GM12872 (cell line): ENCODE measurements around the gene VKORC1.

Experiments
- TF ChIP-seq, protein P1 (sequence below): IDR thresholded peaks from 3 replicates; pipeline ENCODE4 v1.5.1; 2011; ENCODE audit warnings: low read depth, mild to moderate bottlenecking, low read length, moderate library complexity; ENCODE audit not compliant: insufficient read depth

Gene VKORC1

DNA sequence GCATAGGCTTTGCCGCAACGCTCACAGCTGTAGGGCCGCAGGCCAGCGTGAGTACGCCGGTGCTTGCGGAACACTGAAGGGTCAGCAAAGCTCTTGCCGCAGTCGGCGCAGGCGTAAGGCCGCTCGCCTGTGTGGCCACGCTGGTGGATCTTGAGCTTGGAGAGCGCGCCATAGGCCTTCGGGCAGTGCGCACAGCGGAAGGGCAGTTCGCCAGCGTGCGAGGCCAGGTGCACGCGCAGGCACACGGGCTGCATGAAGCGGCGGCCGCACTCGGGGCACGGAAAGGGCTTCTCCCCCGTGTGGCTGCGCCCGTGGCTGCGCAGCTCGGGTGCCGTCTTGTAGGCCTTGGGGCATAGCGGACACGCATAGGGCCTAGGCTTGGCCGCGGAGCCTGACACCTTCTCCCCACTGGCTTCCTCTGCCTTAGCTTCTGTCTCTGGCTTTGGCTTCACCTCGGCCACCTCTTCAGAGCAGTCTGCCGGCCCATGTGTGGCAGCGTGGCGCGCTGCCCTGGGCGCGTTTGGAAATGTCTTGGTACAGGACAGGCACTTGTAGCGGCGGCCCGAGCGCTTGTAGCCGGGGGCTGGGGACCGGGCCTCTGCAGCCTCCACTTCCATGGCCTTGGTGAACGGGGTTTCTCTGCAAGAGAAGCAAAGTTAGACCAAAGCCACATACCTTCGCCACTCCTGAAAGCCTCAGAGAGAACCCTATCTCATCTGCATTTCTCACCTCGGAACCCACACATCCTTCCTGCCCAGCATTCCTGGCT lies 30.6 kb downstream of the VKORC1 start:
- TF ChIP-seq, protein P1, sequence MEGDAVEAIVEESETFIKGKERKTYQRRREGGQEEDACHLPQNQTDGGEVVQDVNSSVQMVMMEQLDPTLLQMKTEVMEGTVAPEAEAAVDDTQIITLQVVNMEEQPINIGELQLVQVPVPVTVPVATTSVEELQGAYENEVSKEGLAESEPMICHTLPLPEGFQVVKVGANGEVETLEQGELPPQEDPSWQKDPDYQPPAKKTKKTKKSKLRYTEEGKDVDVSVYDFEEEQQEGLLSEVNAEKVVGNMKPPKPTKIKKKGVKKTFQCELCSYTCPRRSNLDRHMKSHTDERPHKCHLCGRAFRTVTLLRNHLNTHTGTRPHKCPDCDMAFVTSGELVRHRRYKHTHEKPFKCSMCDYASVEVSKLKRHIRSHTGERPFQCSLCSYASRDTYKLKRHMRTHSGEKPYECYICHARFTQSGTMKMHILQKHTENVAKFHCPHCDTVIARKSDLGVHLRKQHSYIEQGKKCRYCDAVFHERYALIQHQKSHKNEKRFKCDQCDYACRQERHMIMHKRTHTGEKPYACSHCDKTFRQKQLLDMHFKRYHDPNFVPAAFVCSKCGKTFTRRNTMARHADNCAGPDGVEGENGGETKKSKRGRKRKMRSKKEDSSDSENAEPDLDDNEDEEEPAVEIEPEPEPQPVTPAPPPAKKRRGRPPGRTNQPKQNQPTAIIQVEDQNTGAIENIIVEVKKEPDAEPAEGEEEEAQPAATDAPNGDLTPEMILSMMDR, result no peak

DNA sequence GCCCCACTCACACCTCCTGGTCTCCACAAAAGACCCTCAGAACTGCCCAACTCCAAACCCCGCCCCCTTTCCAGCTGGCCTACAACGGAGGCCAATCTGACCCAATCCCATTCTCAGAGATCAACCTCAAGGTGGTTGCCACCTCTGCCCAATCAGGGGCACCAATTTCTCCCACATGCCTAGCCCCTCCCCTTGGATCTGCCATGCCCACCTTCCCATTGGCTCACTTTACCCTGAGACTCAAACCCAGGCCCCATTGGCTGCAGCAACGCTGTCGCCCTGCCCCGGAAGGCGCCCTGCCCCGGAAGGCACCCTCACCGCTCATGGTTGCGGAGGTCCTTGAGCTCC lies 31.1 kb downstream of the VKORC1 start:
- TF ChIP-seq, protein P1, result no peak

DNA sequence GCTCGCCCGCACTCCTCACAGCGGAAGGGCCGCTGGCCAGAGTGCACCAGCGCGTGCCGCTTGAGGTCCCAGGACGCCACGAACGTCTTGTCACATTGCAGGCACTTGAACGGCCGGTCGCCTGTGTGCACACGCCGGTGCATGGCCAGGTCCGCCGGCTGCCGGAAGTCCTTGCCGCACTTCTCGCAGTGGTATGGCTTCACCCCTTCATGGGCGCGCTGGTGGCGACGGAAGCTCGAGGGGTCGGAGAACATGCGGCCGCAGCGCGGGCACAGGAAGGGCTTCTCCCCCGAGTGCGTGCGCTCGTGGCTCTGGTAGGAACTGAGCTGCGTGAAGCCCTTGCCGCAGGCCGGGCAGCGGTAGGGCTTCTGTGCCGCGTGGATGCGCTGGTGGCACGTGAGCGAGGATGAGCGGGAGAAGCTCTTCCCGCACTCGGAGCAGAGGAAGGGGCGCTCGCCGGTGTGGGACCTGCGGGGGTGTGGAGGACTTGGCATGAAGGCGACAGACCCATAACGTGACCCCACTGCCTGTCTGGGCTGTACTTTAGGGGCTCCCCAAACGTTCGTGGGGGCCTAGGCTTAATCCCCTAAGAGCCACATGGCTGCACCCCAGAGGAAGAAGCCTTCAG lies 32.7 kb downstream of the VKORC1 start:
- TF ChIP-seq, protein P1, result no peak

DNA sequence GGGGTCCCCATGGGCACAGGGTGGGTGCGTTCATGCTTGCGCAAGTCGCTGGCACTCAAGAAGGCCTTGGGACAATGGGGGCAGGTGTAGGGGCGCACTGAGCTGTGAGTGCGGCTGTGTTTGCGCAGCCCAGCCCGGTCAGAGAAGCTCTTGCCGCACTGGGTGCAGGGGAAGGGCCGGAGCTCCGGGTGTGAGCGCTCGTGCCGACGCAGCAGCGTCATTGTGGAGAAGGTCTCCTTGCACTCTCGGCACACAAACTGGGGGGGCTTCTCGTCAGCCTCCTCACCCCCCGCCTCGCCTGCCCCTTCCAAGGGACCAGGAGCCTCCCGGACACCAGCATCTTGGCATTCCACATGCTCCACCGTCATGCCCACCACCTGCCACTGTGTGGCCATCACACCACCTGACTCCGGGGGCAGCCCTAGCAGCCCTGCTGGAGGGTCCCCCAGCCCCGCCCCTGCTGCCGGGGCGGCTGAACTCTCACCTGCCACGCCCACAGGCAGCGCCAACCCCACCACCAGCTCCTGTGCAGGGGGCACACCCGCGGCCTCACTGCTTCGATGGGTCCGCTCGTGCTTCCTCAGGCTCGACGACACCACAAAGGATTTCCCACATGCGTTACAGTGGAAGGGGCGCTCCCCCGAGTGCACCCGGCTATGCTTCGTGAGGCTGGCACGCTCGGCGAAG lies 33.3 kb downstream of the VKORC1 start:
- TF ChIP-seq, protein P1, result no peak

DNA sequence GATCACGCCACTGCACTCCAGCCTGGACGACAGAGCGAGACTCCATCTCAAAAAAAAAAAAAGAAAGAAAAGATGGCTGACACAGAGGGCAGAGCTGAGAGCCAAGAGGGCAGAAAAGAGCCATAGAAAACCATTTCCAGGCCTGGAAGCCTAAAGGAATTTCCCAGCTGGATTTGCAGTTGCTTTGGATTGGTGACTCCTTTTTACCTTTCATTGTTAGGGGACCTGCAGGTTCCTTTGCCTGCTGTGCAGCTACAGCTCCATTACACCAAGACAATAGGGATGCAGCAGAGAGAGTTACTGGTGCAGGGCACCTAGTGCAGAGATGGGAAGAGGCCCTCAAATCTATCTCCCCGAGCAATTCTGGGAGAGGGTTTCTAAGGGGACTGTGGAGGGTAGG lies 39.0 kb downstream of the VKORC1 start:
- TF ChIP-seq, protein P1, result no peak

DNA sequence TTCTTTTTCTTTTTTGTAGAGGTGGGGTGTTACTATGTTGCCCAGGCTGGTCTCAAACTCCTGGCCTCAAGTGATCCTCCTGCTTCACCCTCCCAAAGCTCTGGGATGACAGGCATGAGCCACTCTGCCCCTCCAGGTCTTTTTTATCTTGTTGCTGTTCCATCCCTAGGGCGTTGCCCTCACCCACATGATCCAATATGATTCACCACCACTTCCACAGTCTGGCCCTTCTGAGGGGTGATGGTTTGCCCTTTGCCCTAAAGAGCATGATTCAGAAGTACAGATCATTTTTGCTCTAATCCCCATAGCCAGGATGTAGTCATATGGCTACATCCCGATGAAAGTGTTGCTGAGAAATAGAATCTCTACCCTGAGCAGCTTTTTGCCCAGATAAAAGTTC lies 42.5 kb downstream of the VKORC1 start:
- TF ChIP-seq, protein P1, result no peak

DNA sequence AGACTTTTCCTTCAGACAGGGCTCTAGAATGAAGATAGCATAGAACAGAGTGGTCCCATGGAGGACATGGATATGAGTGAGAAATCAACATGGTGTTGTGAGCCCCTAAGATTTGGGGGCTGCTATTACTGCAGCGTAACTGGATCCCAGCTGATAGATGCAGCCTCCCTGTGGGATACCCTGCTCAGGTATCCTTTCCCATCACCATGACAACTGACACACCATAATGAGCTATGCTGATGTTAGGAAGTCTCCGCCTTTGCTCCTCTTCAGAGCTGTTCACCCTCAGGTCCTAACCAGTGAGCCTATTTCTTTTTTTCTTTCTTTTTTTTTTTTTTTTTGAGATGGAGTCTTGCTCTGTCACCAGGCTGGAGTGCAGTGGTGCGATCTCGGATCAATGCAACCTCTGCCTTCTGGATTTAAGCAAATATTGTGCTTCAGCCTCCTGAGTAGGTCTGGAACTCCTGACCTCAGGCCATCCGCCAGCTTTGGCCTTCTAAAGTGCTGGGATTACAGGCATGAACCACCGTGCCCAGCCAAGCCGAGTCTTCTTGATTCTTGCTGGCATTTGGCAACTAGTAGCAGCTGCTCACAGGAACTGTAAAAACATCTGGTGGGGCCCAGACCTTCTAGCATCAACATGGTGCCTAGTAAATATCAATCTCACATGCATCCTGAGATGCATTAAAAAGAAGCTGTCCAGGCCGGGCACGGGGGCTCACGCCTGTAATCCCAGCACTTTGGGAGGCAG lies 44.1 kb downstream of the VKORC1 start:
- TF ChIP-seq, protein P1, result no peak
